H1 (cell line): ENCODE measurements around the gene JAKMIP1. TPM values are rescaled to one million over a fixed set of nuclear protein-coding genes. Genes with fewer than 3 reads are reported as not detected.

Experiments used
- CTCF ChIA-PET: fragments of 300-600 bp; sonication (Branson Sonifier 250); formaldehyde crosslinking; loops from one replicate; lab custom pipeline; 2021; ENCODE audit not compliant: partially characterized antibody; lab: Charles Lee
- POLR2A ChIA-PET: fragments of 300-600 bp; sonication (Branson Sonifier 250); formaldehyde crosslinking; loops from one replicate; lab custom pipeline; 2021; ENCODE audit warnings: inconsistent platforms; ENCODE audit not compliant: partially characterized antibody; lab: Charles Lee
- DNase-seq, 2 experiments: peaks; one replicate each; pipeline versions ENCODE4 v3.0.0 to v3.0.0-alpha.2; 2010 to 2022; ENCODE audit warnings: low spot score in 2 of 2, low read depth in 1 of 2, mixed read lengths in 1 of 2
- FAIRE-seq: peaks from 2 replicates; lab custom pipeline; 2011; peaks lifted over from hg19 to GRCh38; lab: Jason Lieb, UNC
- H2AFZ ChIP-seq: 2 replicates; pipeline ENCODE4 v1.8.1; 2012; ENCODE audit warnings: low read length, inconsistent platforms
- H2AK5ac ChIP-seq: 2 replicates; pipeline ENCODE4 v1.6.1; 2013; ENCODE audit warnings: low read depth, low read length
- H2BK120ac ChIP-seq: replicated peaks from 2 replicates; pipeline ENCODE3; 2013; ENCODE audit warnings: low read depth, low read length, inconsistent platforms
- H2BK12ac ChIP-seq: 2 replicates; pipeline ENCODE4 v1.6.1; 2013; ENCODE audit warnings: low read depth, low read length
- H2BK15ac ChIP-seq: 2 replicates; pipeline ENCODE4 v1.6.1; 2013; ENCODE audit warnings: low read length
- H2BK20ac ChIP-seq: 2 replicates; pipeline ENCODE4 v1.6.1; 2013; ENCODE audit warnings: low read length
- H2BK5ac ChIP-seq: 2 replicates; pipeline ENCODE4 v1.6.1; 2013; ENCODE audit warnings: low read depth, low read length
- H3K14ac ChIP-seq: 2 replicates; pipeline ENCODE4 v1.6.1; 2013; ENCODE audit warnings: inconsistent platforms; ENCODE audit not compliant: insufficient read length
- H3K18ac ChIP-seq: 2 replicates; pipeline ENCODE4 v1.6.1; 2013; ENCODE audit warnings: low read length; ENCODE audit errors: extremely low read depth
- H3K23ac ChIP-seq: 2 replicates; pipeline ENCODE4 v1.6.1; 2013; ENCODE audit warnings: inconsistent platforms; ENCODE audit not compliant: insufficient read length
- H3K23me2 ChIP-seq: 2 replicates; pipeline ENCODE4 v1.6.1; 2013; ENCODE audit warnings: low read depth, low read length
- H3K27ac ChIP-seq: 2 replicates; pipeline ENCODE4 v1.6.1; 2011; ENCODE audit warnings: low read depth, low read length, inconsistent platforms
- H3K27me3 ChIP-seq, 4 experiments: replicated peaks in 1 of 4; 1 replicate in 1 of 4; 2 replicates in 3 of 4; pipeline versions ENCODE4 v1.6.1 to v1.8.1; 2011 to 2013; ENCODE audit warnings: low read length in 3 of 4, mild to moderate bottlenecking in 3 of 4, inconsistent platforms in 2 of 4, mixed read lengths in 2 of 4, moderate library complexity in 1 of 4; ENCODE audit not compliant: control insufficient read depth in 3 of 4, insufficient read depth in 3 of 4; ENCODE audit errors: extremely low read depth in 1 of 4
- H3K36me3 ChIP-seq, 4 experiments: 2 replicates each; pipeline versions ENCODE4 v1.6.1 to v1.8.1; 2011 to 2013; ENCODE audit warnings: mild to moderate bottlenecking in 4 of 4, low read length in 3 of 4, moderate library complexity in 2 of 4, control low read depth in 1 of 4, inconsistent platforms in 1 of 4; ENCODE audit not compliant: insufficient read depth in 4 of 4, control insufficient read depth in 2 of 4
- H3K4ac ChIP-seq: replicated peaks from 2 replicates; pipeline ENCODE3; 2013; ENCODE audit warnings: low read length, low read depth, mixed read lengths, inconsistent platforms; ENCODE audit not compliant: insufficient read length
- H3K4me1 ChIP-seq, 4 experiments: replicated peaks in 1 of 4; 1 replicate in 1 of 4; 2 replicates in 3 of 4; pipeline versions ENCODE4 v1.6.1 to v1.8.1; 2011 to 2013; ENCODE audit warnings: low read length in 3 of 4, inconsistent platforms in 2 of 4, mixed read lengths in 1 of 4; ENCODE audit not compliant: insufficient read depth in 4 of 4, control insufficient read depth in 3 of 4
- H3K4me2 ChIP-seq, 2 experiments: 2 replicates each; pipeline versions ENCODE4 v1.6.1 to v1.8.1; 2011 to 2013; ENCODE audit warnings: low read depth in 2 of 2, low read length in 2 of 2, control low read depth in 1 of 2, inconsistent platforms in 1 of 2, mild to moderate bottlenecking in 1 of 2; ENCODE audit not compliant: insufficient read depth in 1 of 2
- H3K4me3 ChIP-seq, 4 experiments: fragments of 200-600, 300-600 bp in 1 of 4; sonication (generic), shearing (Covaris generic), sonication (Bioruptor Twin) in 1 of 4; 2 replicates each; pipeline versions ENCODE4 v1.5.1 to v1.8.1; 2011 to 2016; ENCODE audit warnings: low read length in 4 of 4, low read depth in 3 of 4, control low read depth in 2 of 4, inconsistent platforms in 2 of 4, mild to moderate bottlenecking in 2 of 4, mixed read lengths in 1 of 4, moderate library complexity in 1 of 4; ENCODE audit not compliant: insufficient read depth in 2 of 4; ENCODE audit errors: extremely low read depth in 1 of 4
- H3K56ac ChIP-seq: replicated peaks from 2 replicates; pipeline ENCODE3; 2013; ENCODE audit warnings: low read depth, mild to moderate bottlenecking, mixed read lengths, low read length, inconsistent platforms; ENCODE audit not compliant: insufficient read length
- H3K79me1 ChIP-seq: 2 replicates; pipeline ENCODE4 v1.6.1; 2013; ENCODE audit warnings: low read depth, low read length, control low read depth
- H3K79me2 ChIP-seq, 2 experiments: 2 replicates each; pipeline versions ENCODE4 v1.6.1 to v1.8.1; 2012 to 2013; ENCODE audit warnings: low read length in 2 of 2, mild to moderate bottlenecking in 2 of 2, inconsistent platforms in 1 of 2; ENCODE audit not compliant: insufficient read depth in 2 of 2, control insufficient read depth in 1 of 2
- H3K9ac ChIP-seq, 4 experiments: replicated peaks in 1 of 4; 1 replicate in 1 of 4; 2 replicates in 3 of 4; pipeline versions ENCODE4 v1.6.1 to v1.8.1; 2011 to 2013; ENCODE audit warnings: low read depth in 3 of 4, low read length in 3 of 4, control low read depth in 2 of 4, mild to moderate bottlenecking in 2 of 4, moderate library complexity in 2 of 4, inconsistent platforms in 1 of 4; ENCODE audit errors: extremely low read depth in 1 of 4
- H3K9me3 ChIP-seq, 2 experiments: 2 replicates each; pipeline versions ENCODE4 v1.6.1 to v1.8.1; 2012 to 2013; ENCODE audit warnings: mild to moderate bottlenecking in 2 of 2, moderate library complexity in 2 of 2, control low read depth in 1 of 2, inconsistent platforms in 1 of 2, low read depth in 1 of 2, low read length in 1 of 2, mixed read lengths in 1 of 2; ENCODE audit not compliant: insufficient read depth in 2 of 2
- H4K20me1 ChIP-seq, 2 experiments: replicated peaks in 1 of 2; 2 replicates each; pipeline versions ENCODE3 to v1.8.1; 2011 to 2013; ENCODE audit warnings: inconsistent platforms in 2 of 2, low read length in 2 of 2, mild to moderate bottlenecking in 1 of 2; ENCODE audit not compliant: insufficient read depth in 2 of 2, control insufficient read depth in 1 of 2
- H4K5ac ChIP-seq: 2 replicates; pipeline ENCODE4 v1.6.1; 2013; ENCODE audit warnings: low read length, low read depth, mixed read lengths, inconsistent platforms; ENCODE audit not compliant: insufficient read length
- H4K8ac ChIP-seq: 2 replicates; pipeline ENCODE4 v1.8.0; 2013; ENCODE audit warnings: mild to moderate bottlenecking, moderate library complexity, low read length, inconsistent platforms; ENCODE audit not compliant: insufficient read depth; ENCODE audit errors: extremely low read depth
- H4K91ac ChIP-seq: replicated peaks from 2 replicates; pipeline ENCODE3; 2013; ENCODE audit warnings: low read length, mixed read lengths, inconsistent platforms; ENCODE audit not compliant: insufficient read length
- ATF2 ChIP-seq: IDR thresholded peaks from 2 replicates; pipeline ENCODE4 v1.6.1; 2012; ENCODE audit warnings: low read length, inconsistent platforms
- CHD1 ChIP-seq: IDR thresholded peaks from 2 replicates; pipeline ENCODE4 v1.6.1; 2012; ENCODE audit warnings: low read depth, low read length, improper control_type of control experiment
- HDAC6 ChIP-seq: IDR thresholded peaks from one replicate; pipeline ENCODE4 v1.7.1; 2012; ENCODE audit warnings: low read depth, mild to moderate bottlenecking, inconsistent platforms, low read length, moderate library complexity
- NANOG ChIP-seq: IDR thresholded peaks from 2 replicates; pipeline ENCODE4 v1.6.1; 2011; ENCODE audit warnings: low read length, low read depth, mild to moderate bottlenecking, inconsistent platforms; ENCODE audit not compliant: insufficient read depth, poor library complexity, severe bottlenecking
- NRF1 ChIP-seq: IDR thresholded peaks from 2 replicates; pipeline ENCODE4 v1.6.1; 2011; ENCODE audit warnings: mild to moderate bottlenecking, low read depth, low read length, improper control_type of control experiment
- POLR2A ChIP-seq, 2 experiments: IDR thresholded peaks; 1 replicate in 1 of 2; 2 replicates in 1 of 2; pipeline ENCODE4 v1.6.1; 2011; ENCODE audit warnings: low read depth in 2 of 2, low read length in 2 of 2, mild to moderate bottlenecking in 2 of 2; ENCODE audit errors: control extremely low read depth in 1 of 2
- RXRA ChIP-seq: IDR thresholded peaks from 2 replicates; pipeline ENCODE4 v1.6.1; 2011; ENCODE audit warnings: low read depth, mild to moderate bottlenecking, low read length, moderate library complexity; ENCODE audit not compliant: insufficient read depth
- SP1 ChIP-seq: IDR thresholded peaks from 2 replicates; pipeline ENCODE4 v1.6.1; 2011; ENCODE audit warnings: low read depth, low read length
- WGBS, 2 experiments: shearing (Covaris generic) in 1 of 2; methylation state at CpG; one replicate each; pipeline versions ENCODE4 v1.1.6 to v1.1.7; 2013 to 2015; ENCODE audit warnings: low lambda C conversion rate in 2 of 2, mixed read lengths in 2 of 2, inconsistent platforms in 1 of 2, low coverage in 1 of 2, missing lambda C conversion rate in 1 of 2; ENCODE audit not compliant: insufficient replicate concordance in 2 of 2, insufficient coverage in 1 of 2, insufficient read length in 1 of 2; ENCODE audit errors: extremely low coverage in 1 of 2, missing lambda C conversion rate in 1 of 2; 5-methylcytosine and 5-hydroxymethylcytosine counted together
- polyA plus RNA-seq, 7 experiments: library from polyadenylated mRNA; depleted of rRNA in 3 of 7; stranded (reverse) in 5 of 7; unstranded in 2 of 7; fragments of >200 nt in 5 of 7; fragments of 200-250 nt in 2 of 7; gene quantifications; 1 replicate in 5 of 7; 2 replicates in 1 of 7; 4 replicates in 1 of 7; pipeline versions ENCODE4 v1.2.1 to v1.2.3, GENCODE V29; 2011 to 2013; ENCODE audit warnings: missing spikeins in 2 of 7, mixed read lengths in 2 of 7
- total RNA-seq: library from RNA; stranded (reverse); fragmentation: NEBNext Ultra II Directional; extraction: Animal tissue kit (Norgen Biotek cat#: 25700); gene quantifications from 2 replicates; pipeline ENCODE4 v1.2.1, GENCODE V29; 2021

JAKMIP1 gene
- total and polyA plus RNA-seq, 2 of the 8 experiments (the other 6 are each of a cell fraction or from before 2014, with no cell fraction given) = 2.5 to 4.4 TPM

GRCh38 chr4:6246170-6246634 lies 45.9 kb upstream of the JAKMIP1 start:
- Histone ChIP-seq H3K79me2 (no peaks in the 10 kb centered on the region), H4K8ac (no peak overlapping the region; the same call in 1 of the 2 replicates), H3K4me3 (peak overlapping the region; percentile 48 to 68 (median 58)), H3K9me3 (no peaks in the 10 kb centered on the region), H3K23me2 (peaks cover 13% of the 10 kb centered on the region; the same call in 1 of the 2 replicates), H3K27ac (no peak overlapping the region), H3K4me2 (peak overlapping the region; percentile 50 to 89), H2BK12ac (peak overlapping the region; percentile 27; the same call in 1 of the 2 replicates), H2BK120ac (no peak overlapping the region), H4K91ac (no peak overlapping the region), H2AK5ac (no peak overlapping the region), H2BK15ac (no peak overlapping the region), H3K79me1 (no peaks in the 10 kb centered on the region), H2BK20ac (no peak overlapping the region), H4K5ac (no peak overlapping the region), H3K4me1 (peaks cover 0 to 10% (median 7%) of the 10 kb centered on the region in 4 experiments; a peak in 4 of 7 replicates), H2BK5ac (no peak overlapping the region), H2AFZ (peak overlapping the region; percentile 75; the same call in 1 of the 2 replicates), H4K20me1 (no peaks in the 10 kb centered on the region), H3K14ac (no peak overlapping the region), H3K36me3 (no peaks in the 10 kb centered on the region), H3K9ac (no peak overlapping the region), H3K23ac (no peak overlapping the region), H3K27me3 (peaks cover 1 to 15% (median 10%) of the 10 kb centered on the region in 4 experiments; a peak in 6 of 7 replicates), H3K4ac (no peak overlapping the region), H3K56ac (no peak overlapping the region), H3K18ac (peak overlapping the region; percentile 93; the same call in 1 of the 2 replicates)
- ChIA-PET CTCF (interaction anchor here (0.8 to 37.7 kb wide), 9 partner anchors 11 to 245 kb away, joined by 3 to 908 read pairs (median 5); partner anchors contain the start of gene WFS1), POLR2A (interaction anchor here (1.0 to 2.0 kb wide), 7 partner anchors 11 to 44 kb away, joined by 3 to 9 read pairs (median 4); partner anchors contain the start of gene WFS1)
- FAIRE-seq (no peak), DNase-seq (no peak)
- WGBS, 2 experiments = 42% methylated on average over 9 of the region's 9 CpGs; no CpG with 5 or more reads in 1 of the 2 experiments
- TF ChIP-seq NANOG = no peak
- no peak for TF ChIP-seq POLR2A (IDR thresholded peaks at IDR 0.05; ENCODE audit: control extremely low read depth in 1 of 2, low read depth in 2 of 2, low read length in 2 of 2)
- no peak for TF ChIP-seq NRF1
- TF ChIP-seq HDAC6 = no peak
- TF ChIP-seq RXRA = no peak
- no peak for TF ChIP-seq CHD1
- no peak for TF ChIP-seq ATF2
- TF ChIP-seq SP1 = no peak
